K562 (cell line): ENCODE measurements around the gene U2SURP. TPM values are rescaled to one million over a fixed set of nuclear protein-coding genes. Genes with fewer than 3 reads are reported as not detected.

Source experiments
- ARID1B ChIP-seq: fragments of 450-650 bp; IDR thresholded peaks from 2 replicates; pipeline ENCODE4 v1.6.1; 2016; ENCODE audit warnings: antibody characterized with exemption, mild to moderate bottlenecking, inconsistent platforms
- CBFA2T3 ChIP-seq: fragments of 450-650 bp; IDR thresholded peaks from 2 replicates; pipeline ENCODE4 v1.6.1; 2017
- CBX2 ChIP-seq: fragments of 200-600 bp; sonication (generic); IDR thresholded peaks from one replicate; pipeline ENCODE4 v1.6.1; 2012; ENCODE audit warnings: mild to moderate bottlenecking, low read length, inconsistent platforms; ENCODE audit not compliant: insufficient read depth, poor library complexity, severe bottlenecking
- COPS2 ChIP-seq: fragments of 450-650 bp; conservative IDR thresholded peaks from 2 replicates; pipeline ENCODE4 v1.6.1; 2016; ENCODE audit warnings: mild to moderate bottlenecking, moderate library complexity
- GABPB2 ChIP-seq: fragments of 250-450 bp; sonication (Bioruptor Pico); conservative IDR thresholded peaks from 2 replicates; pipeline ENCODE4 v1.5.1; 2021; ENCODE audit warnings: mild to moderate bottlenecking
- HNRNPLL ChIP-seq: fragments of 200-400 bp; formaldehyde crosslinking; IDR thresholded peaks from 2 replicates; pipeline ENCODE4 v1.6.1; 2017; ENCODE audit warnings: low read length, low read depth, mild to moderate bottlenecking; ENCODE audit not compliant: poor library complexity, severe bottlenecking
- PRMT5 ChIP-seq: sonication (generic); formaldehyde crosslinking; IDR thresholded peaks from 2 replicates; pipeline ENCODE4 v1.5.0; 2020; ENCODE audit warnings: missing genetic modification reagents
- REST ChIP-seq, 2 experiments: fragments of 450-650 bp; formaldehyde crosslinking in 1 of 2; IDR thresholded peaks; 2 replicates each; pipeline versions ENCODE4 v1.4.0 to v1.6.1; 2014 to 2020; ENCODE audit warnings: mild to moderate bottlenecking in 2 of 2, borderline replicate concordance in 1 of 2, low read depth in 1 of 2
- RFX1 ChIP-seq: fragments of 450-650 bp; IDR thresholded peaks from 2 replicates; pipeline ENCODE4 v1.6.1; 2016; ENCODE audit warnings: mild to moderate bottlenecking, moderate library complexity
- TOE1 ChIP-seq, 2 experiments: fragments of 450-650 bp in 1 of 2; sonication (generic) in 1 of 2; formaldehyde crosslinking in 1 of 2; IDR thresholded peaks; 2 replicates each; pipeline versions ENCODE4 v1.7.1 to v1.8.0; 2016 to 2022; ENCODE audit warnings: borderline replicate concordance in 2 of 2, mild to moderate bottlenecking in 2 of 2, antibody characterized with exemption in 1 of 2, inconsistent platforms in 1 of 2, low read depth in 1 of 2, missing genetic modification reagents in 1 of 2, moderate library complexity in 1 of 2
- ZNF239 ChIP-seq: fragments of 250-450 bp; sonication (Bioruptor Pico); IDR thresholded peaks from 2 replicates; pipeline ENCODE4 v1.4.0; 2020; ENCODE audit warnings: mild to moderate bottlenecking
- ZNF263 ChIP-seq: sonication (generic); formaldehyde crosslinking; IDR thresholded peaks from 2 replicates; pipeline ENCODE4 v1.8.0; 2022; ENCODE audit warnings: mild to moderate bottlenecking, missing genetic modification reagents, borderline replicate concordance
- ZNF512 ChIP-seq: IDR thresholded peaks from 2 replicates; pipeline ENCODE4 v1.6.1; 2016; ENCODE audit warnings: missing genetic modification characterization, missing compliant biosample characterization
- ZNF764 ChIP-seq: fragments of 250-450 bp; sonication (Bioruptor Pico); IDR thresholded peaks from 2 replicates; pipeline ENCODE4 v1.4.0; 2020; ENCODE audit warnings: low read depth, mild to moderate bottlenecking, moderate library complexity
- ZNF79 ChIP-seq: fragments of 250-450 bp; sonication (Bioruptor Pico); IDR thresholded peaks from 2 replicates; pipeline ENCODE4 v1.4.0; 2020; ENCODE audit warnings: low read depth, mild to moderate bottlenecking, moderate library complexity
- polyA plus RNA-seq, 8 experiments: library from polyadenylated mRNA; depleted of rRNA in 4 of 8; stranded (reverse) in 5 of 8; unstranded in 3 of 8; fragments of >200 nt; fragmentation: Nextera tagmentation in 2 of 8; fragmentation: Illumina TruSeq in 1 of 8; extraction: Ambion mirVana in 2 of 8; extraction: Trizol in 1 of 8; gene quantifications; 2 replicates each; pipeline versions ENCODE4 v1.2.1 to v1.2.3, GENCODE V29; 2011 to 2014; ENCODE audit warnings: inconsistent platforms in 1 of 8, missing spikeins in 1 of 8
- total RNA-seq, 7 experiments: library from RNA; depleted of rRNA in 6 of 7; stranded (reverse); fragments of >200 nt in 6 of 7; fragmentation: Illumina TruSeq in 2 of 7; extraction: Trizol in 2 of 7; gene quantifications; 2 replicates each; pipeline versions ENCODE4 v1.2.1 to v1.2.3, GENCODE V29; 2011 to 2021; ENCODE audit warnings: low replicate concordance in 1 of 7

Gene U2SURP
- total and polyA plus RNA-seq, 9 of the 15 experiments (the other 6 are each of a cell fraction or from before 2014, with no cell fraction given) = 128 to 322 (median 191) TPM

- TF ChIP-seq TOE1 (IDR thresholded peaks at IDR 0.05; ENCODE audit: borderline replicate concordance) (no peak), TOE1 (CRISPR knock-in tag; IDR thresholded peaks at IDR 0.05; ENCODE audit: borderline replicate concordance, low read depth) (no peak), ZNF239 (CRISPR knock-in tag) (no peak), RFX1 (0 out of 2 replicates have a peak, but pooled peaks have one; percentile 6), REST (IDR thresholded peaks at IDR 0.05; ENCODE audit: borderline replicate concordance) (no peak), REST (CRISPR knock-in tag; IDR thresholded peaks at IDR 0.05; ENCODE audit: low read depth) (no peak), CBFA2T3 (0 out of 2 replicates have a peak, but pooled peaks have one; percentile 29), CBX2 (no peak), HNRNPLL (no peak), COPS2 (no peak), ZNF512 (tag) (no peak), ZNF79 (CRISPR knock-in tag) (no peak), ARID1B (peak; percentile 31; the same call in 1 of the 2 replicates), GABPB2 (CRISPR knock-in tag) (no peak), ZNF764 (CRISPR knock-in tag) (no peak), ZNF263 (CRISPR knock-in tag) (peak; percentile 89), PRMT5 (CRISPR knock-in tag) (no peak)
These were observed 24.0 kb upstream of the U2SURP start (continued) for GRCh38 chr3:142977399-142977728.
